Medulla oblongata (tissue), 1 donor: ENCODE data around the gene ARL3.
"Not testable (repeated sequence)": the region's sequence is repeated elsewhere in the genome, so short reads cannot be mapped to it uniquely, and the experiment has no call there.

Experiments
- DNase-seq: peaks from one replicate; pipeline ENCODE4 v3.0.0-alpha.2; 2015; ENCODE audit errors: extremely low spot score

The ARL3 gene

GRCh38 chr10:102673236-102673818 is 40.9 kb downstream of the ARL3 start:
- no peak for DNase-seq

DNA sequence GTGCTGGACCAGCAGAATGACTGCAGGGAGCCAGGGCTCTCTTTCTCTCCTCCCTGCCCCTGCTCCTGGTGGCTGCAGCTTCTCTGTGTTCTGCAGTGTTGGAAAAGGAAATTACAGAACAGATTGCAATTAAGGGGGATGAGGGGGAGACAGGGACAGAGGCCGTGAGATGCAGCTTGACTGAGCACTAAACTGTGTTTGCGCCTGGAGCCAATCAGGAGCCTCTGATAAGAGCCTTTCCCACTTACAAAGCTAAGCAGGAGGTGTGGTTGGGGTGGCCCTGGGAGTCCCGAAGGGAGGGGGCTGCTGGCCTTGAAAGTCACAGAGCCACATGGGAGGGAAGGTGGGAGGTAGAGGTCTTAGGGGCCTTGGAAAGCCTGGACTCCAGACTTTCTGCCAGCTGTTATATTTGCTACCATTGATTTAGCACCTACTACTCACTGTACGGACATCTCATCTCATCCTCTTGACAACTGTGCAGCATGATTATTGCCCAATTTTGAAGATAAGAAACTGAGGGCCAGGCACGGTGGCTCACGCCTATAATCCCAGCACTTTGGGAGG is 43.2 kb downstream of the ARL3 start:
- DNase-seq: no peak

DNA sequence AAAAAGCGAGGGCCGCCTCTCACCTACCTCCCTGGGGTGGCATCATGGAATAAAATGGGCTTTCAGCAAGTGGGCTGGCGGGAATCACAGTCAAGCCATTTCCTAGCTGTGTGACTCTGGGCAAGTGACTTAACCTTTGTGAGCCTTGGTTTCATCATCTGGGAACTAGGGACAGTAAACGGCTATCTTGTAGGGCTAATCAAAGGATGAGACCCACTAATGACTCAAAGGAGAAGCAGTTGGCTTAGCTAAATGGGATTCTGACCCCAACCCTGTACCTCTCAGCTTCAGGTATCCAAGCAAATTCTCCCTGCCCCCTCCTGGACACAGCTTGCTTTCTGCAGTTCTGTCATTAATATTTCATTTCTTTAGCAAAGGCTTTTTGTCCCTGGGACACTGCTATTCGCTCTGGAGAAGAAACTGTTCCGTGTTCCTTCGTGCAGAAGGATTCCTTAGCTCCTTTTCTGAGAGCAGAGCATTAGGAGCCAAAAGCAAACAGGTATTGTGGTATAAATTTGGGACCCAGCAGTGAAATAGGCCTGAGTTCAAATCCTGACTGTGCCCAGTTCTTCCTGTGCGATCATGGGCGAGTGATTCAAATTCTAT is 44.0 kb downstream of the ARL3 start:
- no peak for DNase-seq

DNA sequence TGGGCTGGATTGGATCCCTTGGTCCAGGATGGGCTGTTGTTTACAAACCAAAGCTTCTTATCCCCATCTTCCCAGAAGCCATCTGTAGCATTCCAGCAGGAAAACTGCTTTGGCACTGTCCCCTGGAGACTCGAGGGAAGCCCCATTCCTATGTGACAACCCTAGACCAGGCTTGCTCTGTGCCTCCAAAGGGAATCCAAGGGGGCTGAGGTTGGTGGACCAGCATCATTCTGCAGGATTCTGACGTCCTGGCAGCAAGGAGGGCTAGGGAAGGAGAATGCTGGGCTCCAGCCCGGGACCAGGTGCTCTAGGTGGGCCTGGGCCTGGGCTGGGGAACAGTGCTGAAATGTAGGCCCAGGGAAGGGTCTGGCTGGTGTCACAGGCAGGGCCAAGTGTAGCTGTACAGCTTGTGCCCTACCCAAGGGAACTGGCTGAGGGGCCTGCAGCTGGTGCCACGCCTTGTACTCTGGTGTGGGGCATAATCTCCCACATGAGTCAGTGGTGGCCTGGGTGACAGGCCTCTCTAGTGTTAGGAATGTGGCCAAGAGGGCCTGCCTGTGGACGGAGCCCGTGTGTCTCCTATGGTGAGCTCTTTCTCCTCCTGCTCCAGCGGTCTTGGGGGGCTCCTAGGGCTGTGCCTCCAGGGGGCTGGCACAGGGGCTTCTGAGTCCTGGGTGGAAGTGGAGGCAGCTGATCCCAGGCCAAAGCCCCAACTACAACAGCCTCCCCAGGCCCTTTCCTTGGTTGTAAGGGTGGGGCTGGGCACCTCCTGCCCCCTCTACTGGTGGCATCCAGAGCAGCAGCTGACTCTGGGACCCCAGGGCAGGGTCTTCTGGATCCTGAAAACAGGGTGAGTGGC is 44.8 kb downstream of the ARL3 start:
- DNase-seq: no peak

GRCh38 chr10:102668326-102669107 is 45.7 kb downstream of the ARL3 start:
- no peak for DNase-seq

- DNase-seq: not testable (repeated sequence)
Observed at GRCh38 chr10:102667411-102667810, 46.8 kb downstream of the ARL3 start.

GRCh38 chr10:102665904-102666509 is 48.2 kb downstream of the ARL3 start:
- no peak for DNase-seq

- no peak for DNase-seq
Observed at GRCh38 chr10:102661658-102662028, 52.6 kb downstream of the ARL3 start.

GRCh38 chr10:102660888-102661657 is 53.1 kb downstream of the ARL3 start:
- DNase-seq: no peak

DNA sequence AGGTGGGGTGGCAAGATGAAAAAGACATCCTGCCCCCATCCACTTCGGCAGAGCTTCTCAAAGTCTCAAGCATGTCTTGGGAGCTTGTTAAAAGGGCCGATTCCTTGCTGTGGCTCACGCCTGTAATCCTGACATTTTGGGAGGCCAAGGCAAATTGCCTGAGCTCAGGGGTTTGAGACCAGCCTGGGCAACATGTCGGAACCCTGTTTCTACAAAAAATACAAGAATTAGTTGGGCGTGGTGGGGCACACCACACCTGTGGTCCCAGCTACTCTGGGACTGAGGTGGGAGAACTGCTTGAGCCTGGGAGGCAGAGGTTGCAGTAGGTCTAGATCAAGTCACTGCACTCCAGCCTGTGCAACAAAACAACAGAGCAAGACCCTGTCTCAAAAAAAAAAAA is 55.4 kb downstream of the ARL3 start:
- DNase-seq: no peak

- DNase-seq: no peak
Observed at GRCh38 chr10:102657984-102658724, 56.0 kb downstream of the ARL3 start.

GRCh38 chr10:102657451-102657850 is 56.7 kb downstream of the ARL3 start:
- DNase-seq: no peak

GRCh38 chr10:102656791-102657371 is 57.3 kb downstream of the ARL3 start:
- DNase-seq: no peak

- DNase-seq: no peak
Observed at GRCh38 chr10:102656026-102656425, 58.2 kb downstream of the ARL3 start.

- DNase-seq: no peak
Observed at GRCh38 chr10:102654969-102655368, 59.2 kb downstream of the ARL3 start.

GRCh38 chr10:102654566-102654965 is 59.6 kb downstream of the ARL3 start:
- DNase-seq: no peak

DNA sequence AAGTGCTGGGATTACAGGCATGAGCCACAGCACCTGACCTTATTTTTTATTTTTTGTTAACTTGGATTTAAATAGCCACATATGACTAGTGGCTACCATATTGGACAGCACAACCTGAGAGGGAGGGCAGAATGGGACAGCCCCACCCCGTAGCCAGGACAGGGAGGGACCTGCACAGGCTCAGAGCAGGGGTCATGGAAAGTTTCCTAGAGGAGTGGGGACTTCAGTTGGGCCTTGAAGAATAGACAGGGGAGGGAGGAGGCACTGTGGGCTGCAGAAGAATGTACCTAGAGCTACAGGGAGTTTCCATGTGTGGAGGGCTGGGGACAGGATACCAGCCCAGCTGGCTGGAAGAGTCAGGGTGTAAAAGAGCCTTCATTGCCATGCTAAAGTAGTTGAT is 61.1 kb downstream of the ARL3 start:
- DNase-seq: no peak

DNA sequence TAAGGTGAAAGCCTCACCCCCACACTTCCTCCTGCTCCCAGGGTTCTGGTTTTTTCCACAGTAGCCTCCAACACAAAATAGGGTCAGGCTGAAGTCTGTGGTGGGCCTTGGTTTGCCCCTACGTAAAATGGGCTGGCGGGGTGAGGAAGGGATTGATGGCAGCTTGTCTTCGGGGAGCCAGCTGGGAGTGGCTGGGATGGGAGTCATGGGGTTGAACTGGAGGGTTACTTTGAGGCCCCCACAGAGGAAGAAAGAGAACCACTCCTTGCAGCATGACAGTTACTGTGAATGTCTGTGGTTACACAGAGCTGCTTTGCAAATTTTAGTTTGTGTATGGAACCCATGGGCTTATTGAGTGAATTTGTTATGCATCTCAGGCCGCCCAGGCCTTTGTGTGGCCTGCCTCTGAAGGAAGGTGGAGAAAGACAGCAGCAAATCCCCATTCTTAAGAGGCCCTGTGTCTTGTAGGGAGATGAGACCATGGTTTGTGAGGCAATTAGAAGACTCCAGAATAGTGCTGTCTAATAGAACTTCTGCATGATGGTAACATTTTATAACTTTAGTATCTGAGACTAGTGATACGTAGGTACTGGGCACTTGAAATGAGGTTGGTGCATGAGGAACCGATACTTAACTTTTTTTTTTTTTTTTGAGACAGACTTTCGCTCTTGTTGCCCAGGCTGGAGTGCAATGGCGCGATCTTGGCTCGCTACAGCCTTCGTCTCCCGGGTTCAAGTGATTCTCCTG is 61.9 kb downstream of the ARL3 start:
- no peak for DNase-seq
